SK-N-SH (cell line): ENCODE data around the gene WWTR1. TPM values are rescaled to one million over a fixed set of nuclear protein-coding genes. Genes with fewer than 3 reads are reported as not detected.

ENCODE experiments used
- CTCF ChIA-PET: fragments of 300-600, 350-600 bp; formaldehyde crosslinking; extraction: SDS; loops from one replicate; lab custom pipeline; 2021; lab: Yijun Ruan, JAX
- POLR2A ChIA-PET: fragments of 350-600 bp; sonication (Branson Sonifier 250); formaldehyde crosslinking; extraction: SDS; loops from one replicate; lab custom pipeline; 2020; ENCODE audit warnings: antibody characterized with exemption, inconsistent platforms; lab: Yijun Ruan, JAX
- DNase-seq: peaks from one replicate; pipeline ENCODE4 v3.0.0; 2012
- H2AFZ ChIP-seq: fragments of 200-600 bp; sonication (generic); 2 replicates; pipeline ENCODE4 v1.8.1; 2016; ENCODE audit warnings: antibody characterized with exemption, mild to moderate bottlenecking, low read depth
- H3F3A ChIP-seq: fragments of 200-600 bp; sonication (generic); replicated peaks from 2 replicates; pipeline ENCODE3; 2016; ENCODE audit warnings: antibody characterized with exemption, mild to moderate bottlenecking; ENCODE audit not compliant: insufficient read depth
- H3K27ac ChIP-seq, 2 experiments: fragments of 200-500 bp in 1 of 2; fragments of 200-600 bp in 1 of 2; sonication (Bioruptor generic) in 1 of 2; sonication (generic), shearing (Covaris generic) in 1 of 2; 2 replicates each; pipeline versions ENCODE4 v1.5.1 to v1.6.1; 2014 to 2016; ENCODE audit warnings: low read depth in 2 of 2, inconsistent platforms in 1 of 2, low read length in 1 of 2, mild to moderate bottlenecking in 1 of 2, mixed read lengths in 1 of 2
- H3K27me3 ChIP-seq: fragments of 200-600 bp; sonication (generic), shearing (Covaris generic); 2 replicates; pipeline ENCODE4 v1.6.1; 2016; ENCODE audit warnings: mixed run types; ENCODE audit not compliant: insufficient read depth
- H3K36me3 ChIP-seq, 2 experiments: fragments of 200-500 bp in 1 of 2; fragments of 200-600 bp in 1 of 2; sonication (Bioruptor generic) in 1 of 2; sonication (generic) in 1 of 2; replicated peaks in 1 of 2; 2 replicates each; pipeline versions ENCODE3 to v1.5.1; 2014 to 2016; ENCODE audit warnings: low read length in 1 of 2, mild to moderate bottlenecking in 1 of 2; ENCODE audit not compliant: insufficient read depth in 2 of 2, control insufficient read depth in 1 of 2
- H3K4me1 ChIP-seq, 2 experiments: fragments of 200-500 bp in 1 of 2; fragments of 200-600 bp in 1 of 2; sonication (Bioruptor generic) in 1 of 2; sonication (generic), shearing (Covaris generic) in 1 of 2; 2 replicates each; pipeline versions ENCODE4 v1.5.1 to v1.6.1; 2014 to 2016; ENCODE audit warnings: low read depth in 1 of 2, low read length in 1 of 2, mixed run types in 1 of 2; ENCODE audit not compliant: insufficient read depth in 2 of 2, control insufficient read depth in 1 of 2
- H3K4me2 ChIP-seq: fragments of 200-600 bp; sonication (generic), shearing (Covaris generic); 2 replicates; pipeline ENCODE4 v1.6.1; 2017; ENCODE audit warnings: mixed run types
- H3K4me3 ChIP-seq, 2 experiments: fragments of 200-500 bp in 1 of 2; fragments of 200-600 bp in 1 of 2; sonication (Bioruptor generic) in 1 of 2; sonication (generic), shearing (Covaris generic) in 1 of 2; 2 replicates each; pipeline versions ENCODE4 v1.5.1 to v1.8.1; 2014 to 2016; ENCODE audit warnings: low read depth in 2 of 2, inconsistent platforms in 1 of 2, low read length in 1 of 2, mild to moderate bottlenecking in 1 of 2, mixed read lengths in 1 of 2, moderate library complexity in 1 of 2
- H3K79me2 ChIP-seq: fragments of 200-600 bp; sonication (generic); 2 replicates; pipeline ENCODE4 v1.8.1; 2017; ENCODE audit warnings: mild to moderate bottlenecking; ENCODE audit not compliant: insufficient read depth
- H3K9ac ChIP-seq: fragments of 200-600 bp; sonication (generic); 2 replicates; pipeline ENCODE4 v1.6.1; 2017; ENCODE audit warnings: mixed run types
- H3K9me2 ChIP-seq: fragments of 200-600 bp; sonication (generic); 2 replicates; pipeline ENCODE4 v1.6.1; 2017; ENCODE audit warnings: mixed run types
- H3K9me3 ChIP-seq: fragments of 200-600 bp; sonication (generic); 2 replicates; pipeline ENCODE4 v1.6.1; 2017; ENCODE audit warnings: mixed run types, mild to moderate bottlenecking, moderate library complexity
- H4K20me1 ChIP-seq: fragments of 200-600 bp; sonication (generic); 2 replicates; pipeline ENCODE4 v1.6.1; 2017; ENCODE audit warnings: mild to moderate bottlenecking, mixed run types; ENCODE audit not compliant: insufficient read depth
- GATA2 ChIP-seq: sonication (generic); formaldehyde crosslinking; IDR thresholded peaks from 2 replicates; pipeline ENCODE4 v1.5.0; 2020; ENCODE audit warnings: mild to moderate bottlenecking, missing genetic modification reagents
- IRF3 ChIP-seq: fragments of 150-350 bp; IDR thresholded peaks from 2 replicates; pipeline ENCODE4 v1.6.1; 2016; ENCODE audit warnings: mild to moderate bottlenecking, low read depth, low read length
- MXI1 ChIP-seq: IDR thresholded peaks from 2 replicates; pipeline ENCODE4 v1.6.1; 2012; ENCODE audit warnings: mild to moderate bottlenecking, low read depth, low read length, improper control_type of control experiment
- NFIC ChIP-seq: IDR thresholded peaks from 2 replicates; pipeline ENCODE4 v1.4.0; 2012; ENCODE audit warnings: borderline replicate concordance
- NRF1 ChIP-seq: IDR thresholded peaks from 2 replicates; pipeline ENCODE4 v1.6.1; 2012; ENCODE audit warnings: low read depth, mild to moderate bottlenecking, low read length
- RCOR1 ChIP-seq: fragments of 150-350 bp; IDR thresholded peaks from 2 replicates; pipeline ENCODE4 v1.6.1; 2017; ENCODE audit warnings: antibody characterized with exemption, low read length
- RXRA ChIP-seq: IDR thresholded peaks from 2 replicates; pipeline ENCODE4 v1.4.0; 2012; ENCODE audit warnings: low read depth, mild to moderate bottlenecking, borderline replicate concordance
- TCF12 ChIP-seq: IDR thresholded peaks from 2 replicates; pipeline ENCODE4 v1.4.0; 2012
- YY1 ChIP-seq: IDR thresholded peaks from 2 replicates; pipeline ENCODE4 v1.4.0; 2012; ENCODE audit warnings: low read depth, mild to moderate bottlenecking
- ZBTB33 ChIP-seq: IDR thresholded peaks from 2 replicates; pipeline ENCODE4 v1.4.0; 2012; ENCODE audit warnings: low read depth, borderline replicate concordance
- WGBS: methylation state at CpG from one replicate; pipeline ENCODE4 v1.1.6; 2017; ENCODE audit warnings: low lambda C conversion rate; 5-methylcytosine and 5-hydroxymethylcytosine counted together
- polyA plus RNA-seq, 3 experiments: library from polyadenylated mRNA; depleted of rRNA; stranded (reverse); fragments of >200 nt; gene quantifications; 2 replicates each; pipeline ENCODE4 v1.2.3, GENCODE V29; 2012
- TF ChIP-seq, protein P1 (sequence below): IDR thresholded peaks from 2 replicates; pipeline ENCODE4; 2012
- TF ChIP-seq, protein P2 (sequence below): fragments of 150-350 bp; IDR thresholded peaks from 2 replicates; pipeline ENCODE4 v1.6.1; 2017; ENCODE audit warnings: antibody characterized with exemption, low read length, low read depth, borderline replicate concordance

The WWTR1 gene
- polyA plus RNA-seq, 1 of the 3 experiments (the other 2 are of a cell fraction), result 60.6 TPM

DNA sequence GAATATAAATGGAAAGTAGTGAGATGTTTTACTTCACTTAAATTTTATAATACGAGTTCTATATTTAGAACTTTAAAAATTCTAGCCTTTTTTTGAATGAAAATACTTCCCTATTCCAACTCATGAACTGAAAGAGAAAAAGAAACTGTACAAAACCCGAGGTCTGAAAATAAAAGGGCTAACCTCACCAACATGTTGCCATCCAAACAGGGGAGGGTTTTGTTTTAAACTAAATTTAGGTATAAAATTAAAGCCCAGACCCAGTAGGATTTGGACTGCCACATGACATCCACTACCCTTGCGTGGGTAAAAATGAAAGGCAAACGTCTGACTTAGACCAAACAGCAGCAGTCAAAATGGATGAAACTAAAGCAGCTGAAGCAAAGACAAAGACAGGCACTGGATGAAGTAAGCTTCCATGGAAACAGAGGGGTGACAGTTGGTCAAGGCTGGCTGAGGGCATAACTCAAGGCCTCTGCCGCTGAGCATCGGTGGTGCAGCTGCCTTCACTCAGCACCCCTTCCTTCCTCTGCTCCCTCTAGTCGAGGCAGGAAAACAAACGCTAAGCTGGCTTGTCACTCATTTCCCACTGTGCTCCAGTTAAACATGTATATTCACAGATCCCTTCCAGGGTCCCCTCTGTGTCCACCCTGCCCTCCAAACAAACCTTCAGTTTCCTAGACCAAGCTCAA is 125.2 kb downstream of the WWTR1 start:
- Histone ChIP-seq H3K9me2 (no peaks in the 10 kb centered on the region), H3K36me3 (peaks cover 0 to 6% of the 10 kb centered on the region in 2 experiments), H3K9me3 (no peaks in the 10 kb centered on the region), H3K79me2 (peaks cover 55% of the 10 kb centered on the region), H4K20me1 (no peaks in the 10 kb centered on the region), H3K4me1 (peaks cover 9 to 29% of the 10 kb centered on the region in 2 experiments), H3K9ac (no peak overlapping the region), H2AFZ (no peak overlapping the region; the same call in 1 of the 2 replicates), H3K27ac (no peak overlapping the region), H3K4me3 (no peak overlapping the region), H3F3A (no peaks in the 10 kb centered on the region), H3K27me3 (no peaks in the 10 kb centered on the region), H3K4me2 (no peak overlapping the region; the same call in 1 of the 2 replicates)
- WGBS, result 49% methylated on average over 8 of the region's 8 CpGs
- CTCF ChIA-PET, result interaction anchor here (0.6 to 3.0 kb wide), 5 partner anchors 20 to 275 kb away, joined by 3 to 12 read pairs (median 4); no protein-coding TSS in a partner anchor
- POLR2A ChIA-PET, result no interaction called here
- no peak for DNase-seq
- TF ChIP-seq, protein P1, sequence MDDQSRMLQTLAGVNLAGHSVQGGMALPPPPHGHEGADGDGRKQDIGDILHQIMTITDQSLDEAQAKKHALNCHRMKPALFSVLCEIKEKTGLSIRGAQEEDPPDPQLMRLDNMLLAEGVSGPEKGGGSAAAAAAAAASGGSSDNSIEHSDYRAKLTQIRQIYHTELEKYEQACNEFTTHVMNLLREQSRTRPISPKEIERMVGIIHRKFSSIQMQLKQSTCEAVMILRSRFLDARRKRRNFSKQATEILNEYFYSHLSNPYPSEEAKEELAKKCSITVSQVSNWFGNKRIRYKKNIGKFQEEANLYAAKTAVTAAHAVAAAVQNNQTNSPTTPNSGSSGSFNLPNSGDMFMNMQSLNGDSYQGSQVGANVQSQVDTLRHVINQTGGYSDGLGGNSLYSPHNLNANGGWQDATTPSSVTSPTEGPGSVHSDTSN, result no peak
- TF ChIP-seq YY1 (no peak), GATA2 (CRISPR knock-in tag) (no peak)

DNA sequence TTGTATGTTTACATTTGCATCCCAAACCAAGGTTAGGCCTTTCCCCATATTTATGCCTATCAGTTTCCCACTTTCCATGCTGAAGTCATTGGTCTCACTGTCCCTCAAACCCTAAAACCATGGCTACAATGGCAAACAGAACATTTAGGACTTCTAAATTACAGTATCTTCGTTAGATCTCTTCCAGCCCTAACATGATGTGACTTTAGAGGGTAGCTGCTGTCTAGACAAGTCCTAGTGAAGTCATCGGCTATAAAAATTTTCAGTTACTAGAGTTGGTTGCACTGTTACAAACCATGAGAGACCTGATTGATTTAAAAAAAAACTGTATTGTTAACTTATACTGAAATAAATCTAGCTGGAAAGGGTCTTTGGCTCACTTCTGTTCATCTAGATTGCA is 128.7 kb downstream of the WWTR1 start:
- Histone ChIP-seq H3K4me2 (no peak overlapping the region), H3F3A (no peaks in the 10 kb centered on the region), H3K4me3 (no peak overlapping the region), H3K79me2 (peaks cover 38% of the 10 kb centered on the region), H3K9me2 (no peaks in the 10 kb centered on the region), H3K27ac (peak overlapping the region in 1 of 2 experiments; percentile 5; a peak in 1 of 4 replicates), H2AFZ (no peak overlapping the region), H3K27me3 (no peaks in the 10 kb centered on the region), H3K9ac (no peak overlapping the region), H3K4me1 (peaks cover 0 to 14% of the 10 kb centered on the region in 2 experiments; a peak in 2 of 4 replicates), H3K36me3 (peaks cover 8 to 25% of the 10 kb centered on the region in 2 experiments), H3K9me3 (no peaks in the 10 kb centered on the region), H4K20me1 (no peaks in the 10 kb centered on the region)
- ChIA-PET CTCF (interaction anchor here (0.7 to 1.0 kb wide), 2 partner anchors 114 to 242 kb away, joined by 3 to 5 read pairs; no protein-coding TSS in a partner anchor), POLR2A (interaction anchor here (0.6 kb wide), 1 partner anchor 196 kb away, joined by 3 read pairs; no protein-coding TSS in a partner anchor)
- no peak for DNase-seq
- WGBS, result 80% methylated on average over 2 of the region's 2 CpGs
- TF ChIP-seq, protein P1, result no peak

GRCh38 chr3:149528340-149528650 is 129.5 kb downstream of the WWTR1 start:
- ChIA-PET CTCF (interaction anchor here (1.1 to 1.8 kb wide), 4 partner anchors 16 to 225 kb away, joined by 3 to 8 read pairs (median 3); no protein-coding TSS in a partner anchor), POLR2A (no interaction called here)
- Histone ChIP-seq H3K27me3 (no peaks in the 10 kb centered on the region), H3K4me2 (no peak overlapping the region), H3F3A (no peaks in the 10 kb centered on the region), H3K4me3 (no peak overlapping the region), H3K9me3 (no peaks in the 10 kb centered on the region), H3K4me1 (peaks cover 0 to 14% of the 10 kb centered on the region in 2 experiments; a peak in 2 of 4 replicates), H3K27ac (peak overlapping the region in 1 of 2 experiments; percentile 5; a peak in 1 of 4 replicates), H3K9ac (no peak overlapping the region), H2AFZ (no peak overlapping the region), H3K36me3 (peaks cover 8 to 32% of the 10 kb centered on the region in 2 experiments), H3K9me2 (no peaks in the 10 kb centered on the region), H3K79me2 (peaks cover 38% of the 10 kb centered on the region), H4K20me1 (no peaks in the 10 kb centered on the region)
- TF ChIP-seq NFIC (no peak), RXRA (no peak), GATA2 (CRISPR knock-in tag) (no peak), MXI1 (no peak), IRF3 (no peak), YY1 (no peak), ZBTB33 (no peak), NRF1 (no peak), TCF12 (no peak), RCOR1 (no peak)
- TF ChIP-seq, protein P2, sequence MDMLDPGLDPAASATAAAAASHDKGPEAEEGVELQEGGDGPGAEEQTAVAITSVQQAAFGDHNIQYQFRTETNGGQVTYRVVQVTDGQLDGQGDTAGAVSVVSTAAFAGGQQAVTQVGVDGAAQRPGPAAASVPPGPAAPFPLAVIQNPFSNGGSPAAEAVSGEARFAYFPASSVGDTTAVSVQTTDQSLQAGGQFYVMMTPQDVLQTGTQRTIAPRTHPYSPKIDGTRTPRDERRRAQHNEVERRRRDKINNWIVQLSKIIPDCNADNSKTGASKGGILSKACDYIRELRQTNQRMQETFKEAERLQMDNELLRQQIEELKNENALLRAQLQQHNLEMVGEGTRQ, result no peak
- 75% methylated on average over 4 of the region's 4 CpGs for WGBS
- no peak for DNase-seq
